ENCODE results near the gene DIS3L2.
"Not testable (repeated sequence)": the region's sequence is repeated elsewhere in the genome, so short reads cannot be mapped to it uniquely, and the experiment has no call there.

Gene DIS3L2

DNA sequence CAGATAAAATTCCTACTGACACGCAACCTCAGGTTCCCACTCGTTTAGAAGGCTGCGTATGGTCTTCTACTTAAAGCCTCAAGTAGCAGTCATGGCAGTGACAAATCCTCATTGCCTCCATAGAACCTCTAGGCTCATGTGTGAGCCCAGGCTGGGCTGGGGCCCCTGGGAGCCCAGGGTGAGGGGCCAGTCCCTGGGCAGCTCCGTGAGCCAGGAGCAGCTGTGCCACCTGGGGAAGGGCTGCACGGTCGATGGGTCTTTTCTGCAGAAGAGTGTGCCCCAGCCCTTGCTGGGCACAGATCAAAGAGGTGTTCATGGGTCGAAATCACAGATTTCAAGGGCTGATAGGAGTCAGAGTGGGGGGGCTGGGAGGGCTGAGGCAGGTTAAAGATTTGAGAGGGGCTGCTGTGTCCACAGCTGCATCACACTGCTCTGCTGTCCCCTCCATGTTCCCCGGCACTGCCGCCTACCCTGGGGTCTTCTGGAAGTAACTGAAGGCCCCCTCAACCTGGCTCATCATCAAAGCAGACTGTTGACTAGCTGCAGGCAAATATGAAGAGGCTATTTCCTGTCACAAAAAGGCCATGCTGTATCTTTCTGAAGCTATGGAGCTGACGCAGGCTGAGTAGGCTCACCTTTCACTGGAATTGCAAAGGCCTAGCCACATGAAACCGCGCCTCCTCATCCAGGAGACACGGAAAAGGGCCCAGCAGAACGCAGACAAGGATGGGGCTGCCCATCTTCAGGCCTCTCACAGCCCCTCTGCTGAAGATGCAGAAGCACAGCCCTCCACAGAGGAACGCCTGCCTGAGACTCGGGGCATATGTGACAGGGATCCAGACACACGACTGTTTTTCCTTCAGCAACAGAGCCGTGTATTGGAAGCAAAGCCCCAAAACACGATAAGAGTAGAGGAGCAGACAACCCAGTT is 381.4 kb downstream of the DIS3L2 start:
- DNase-seq (ENCODE audit: low read depth in 2 of 3, low spot score in 2 of 3): no peak

- no peak for DNase-seq (ENCODE audit: low read depth in 2 of 3, low spot score in 2 of 3)
These were observed 382.3 kb downstream of the DIS3L2 start for GRCh38 chr2:232343821-232344220.

GRCh38 chr2:232345251-232345650 is 383.7 kb downstream of the DIS3L2 start:
- DNase-seq (ENCODE audit: low read depth in 2 of 3, low spot score in 2 of 3): no peak

DNA sequence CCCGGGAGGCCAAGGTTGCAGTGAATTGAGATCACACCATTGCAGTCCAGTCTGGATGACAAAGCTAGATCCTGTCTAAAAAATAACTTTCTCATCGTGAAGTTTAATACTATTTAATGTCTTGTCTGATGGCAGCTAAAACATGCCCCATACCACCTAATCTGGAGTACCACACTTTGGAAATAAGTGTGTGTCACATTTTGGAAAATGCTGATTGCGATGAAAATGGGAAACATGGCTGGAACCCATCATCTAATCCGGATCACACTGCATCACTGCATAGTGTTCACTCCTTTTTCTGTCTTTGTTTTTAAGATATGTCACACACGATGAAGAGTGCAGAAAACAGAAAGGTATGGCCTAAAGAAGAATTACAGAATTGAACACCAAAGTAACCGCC is 385.9 kb downstream of the DIS3L2 start:
- no peak for DNase-seq (ENCODE audit: low read depth in 2 of 3, low spot score in 2 of 3)

DNA sequence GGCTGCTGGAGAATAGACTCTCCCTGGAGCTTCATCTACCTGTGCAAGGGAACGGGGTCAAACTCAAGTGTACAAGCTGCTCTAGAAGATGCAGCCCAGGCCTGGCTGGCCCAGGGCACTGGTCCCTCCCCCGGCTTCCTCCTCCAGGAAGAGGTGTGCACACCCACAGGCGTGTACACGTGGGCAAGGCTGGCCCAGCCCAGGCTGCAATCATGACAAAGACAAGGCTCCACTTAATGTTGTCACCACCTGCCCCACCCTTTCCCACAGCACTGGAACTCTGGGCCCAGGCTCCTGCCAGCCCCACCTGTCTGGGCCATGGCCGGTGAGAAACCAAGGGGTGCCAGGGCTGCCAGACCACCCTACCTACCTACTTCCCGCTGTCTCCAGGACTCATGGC is 387.4 kb downstream of the DIS3L2 start:
- no peak for DNase-seq (ENCODE audit: low read depth in 2 of 3, low spot score in 2 of 3)

GRCh38 chr2:232349546-232349945 is 388.0 kb downstream of the DIS3L2 start:
- DNase-seq (ENCODE audit: low read depth in 2 of 3, low spot score in 2 of 3): no peak

- no peak for DNase-seq (ENCODE audit: low read depth in 2 of 3, low spot score in 2 of 3)
These were observed 388.6 kb downstream of the DIS3L2 start for GRCh38 chr2:232349946-232350635.

DNA sequence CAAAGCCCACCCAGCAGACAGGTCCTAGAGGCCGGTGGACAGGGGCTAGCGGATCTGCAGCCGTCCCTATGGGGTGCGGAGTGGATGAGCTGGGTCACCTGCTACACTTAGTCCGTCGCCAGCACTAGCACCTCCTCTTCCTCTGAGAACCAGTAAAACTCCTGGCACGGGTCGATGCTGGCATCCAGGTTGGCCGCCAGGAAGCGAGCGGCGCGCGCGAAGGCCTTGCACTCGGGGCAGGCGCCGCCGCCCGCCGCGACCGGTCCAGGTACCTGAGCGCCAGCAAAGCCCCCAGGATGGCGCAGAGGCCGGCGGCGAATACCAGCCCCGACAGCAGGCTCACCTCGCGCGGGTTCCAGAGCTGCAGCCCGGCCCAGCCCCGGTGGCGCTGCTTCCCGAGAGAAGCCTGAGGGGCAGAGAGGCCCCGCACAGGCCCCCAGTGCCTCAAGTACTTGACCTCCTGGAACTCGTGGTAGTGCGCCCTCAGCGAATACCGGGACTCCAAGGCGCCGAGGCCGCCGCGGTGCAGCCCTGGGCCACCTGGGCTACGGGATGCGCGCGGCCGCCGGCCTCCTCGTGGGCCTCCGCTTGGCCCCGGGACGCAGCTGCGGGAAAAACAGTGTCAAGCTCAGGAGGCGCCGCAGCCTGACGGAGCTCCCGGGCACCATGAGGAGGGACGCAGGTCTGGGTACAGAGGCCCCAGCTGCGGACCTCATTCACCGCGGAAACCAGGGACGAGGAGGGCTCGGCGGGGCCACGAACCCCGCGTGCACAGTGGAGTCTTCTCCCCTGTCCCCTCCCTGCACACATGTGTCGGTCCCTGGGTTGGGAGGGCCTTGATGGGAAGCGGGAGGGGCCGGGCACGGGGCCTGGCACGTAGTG is 389.5 kb downstream of the DIS3L2 start:
- DNase-seq (ENCODE audit: low read depth in 2 of 3, low spot score in 2 of 3): no peak

- DNase-seq (ENCODE audit: low read depth in 2 of 3, low spot score in 2 of 3): no peak
These were observed 390.4 kb downstream of the DIS3L2 start for GRCh38 chr2:232351686-232352510.

GRCh38 chr2:232352511-232353091 is 391.1 kb downstream of the DIS3L2 start:
- no peak for DNase-seq (ENCODE audit: low read depth in 2 of 3, low spot score in 2 of 3)

GRCh38 chr2:232353096-232353495 is 391.6 kb downstream of the DIS3L2 start:
- DNase-seq (ENCODE audit: low read depth in 2 of 3, low spot score in 2 of 3): no peak

DNA sequence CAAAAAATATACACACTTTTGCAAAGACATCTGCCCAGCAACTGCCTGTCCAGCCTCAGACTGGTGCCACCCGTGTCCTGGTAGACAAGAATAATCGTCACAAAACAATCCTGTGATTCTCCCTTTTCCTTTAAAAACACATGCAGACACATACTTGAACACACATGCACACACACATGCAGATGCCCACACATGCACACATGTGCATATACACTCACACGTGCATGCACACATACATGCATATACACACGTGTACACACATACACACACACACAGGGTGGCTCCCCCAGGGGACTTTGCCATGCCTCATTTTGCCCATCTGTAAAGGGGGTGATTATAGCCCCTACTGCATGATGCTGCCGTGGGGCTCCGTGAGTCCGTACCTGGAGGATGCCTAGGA is 392.1 kb downstream of the DIS3L2 start:
- no peak for DNase-seq (ENCODE audit: low read depth in 2 of 3, low spot score in 2 of 3)

GRCh38 chr2:232354069-232354468 is 392.6 kb downstream of the DIS3L2 start:
- DNase-seq (ENCODE audit: low read depth in 2 of 3, low spot score in 2 of 3): no peak

GRCh38 chr2:232361646-232362045 is 400.1 kb downstream of the DIS3L2 start:
- no peak for DNase-seq (ENCODE audit: low read depth in 2 of 3, low spot score in 2 of 3)

- DNase-seq (ENCODE audit: low read depth in 2 of 3, low spot score in 2 of 3): no peak
These were observed 400.8 kb downstream of the DIS3L2 start for GRCh38 chr2:232362174-232362900.

GRCh38 chr2:232363064-232363783 is 401.7 kb downstream of the DIS3L2 start:
- not testable (repeated sequence) for DNase-seq (ENCODE audit: low read depth in 2 of 3, low spot score in 2 of 3)

GRCh38 chr2:232363784-232364615 is 402.5 kb downstream of the DIS3L2 start:
- DNase-seq (ENCODE audit: low read depth in 2 of 3, low spot score in 2 of 3): no peak

Data from activated CD8-positive, alpha-beta memory T cell treated with anti-CD3 and anti-CD28 coated beads for 48 hours (primary cell).